Measurements from ENCODE around the gene PRKCA. TPM values are rescaled to one million over a fixed set of nuclear protein-coding genes. Genes with fewer than 3 reads are reported as not detected.

PRKCA gene
- total RNA-seq, 2 donors from 2014 or later: 8.3 to 26.5 TPM

DNA sequence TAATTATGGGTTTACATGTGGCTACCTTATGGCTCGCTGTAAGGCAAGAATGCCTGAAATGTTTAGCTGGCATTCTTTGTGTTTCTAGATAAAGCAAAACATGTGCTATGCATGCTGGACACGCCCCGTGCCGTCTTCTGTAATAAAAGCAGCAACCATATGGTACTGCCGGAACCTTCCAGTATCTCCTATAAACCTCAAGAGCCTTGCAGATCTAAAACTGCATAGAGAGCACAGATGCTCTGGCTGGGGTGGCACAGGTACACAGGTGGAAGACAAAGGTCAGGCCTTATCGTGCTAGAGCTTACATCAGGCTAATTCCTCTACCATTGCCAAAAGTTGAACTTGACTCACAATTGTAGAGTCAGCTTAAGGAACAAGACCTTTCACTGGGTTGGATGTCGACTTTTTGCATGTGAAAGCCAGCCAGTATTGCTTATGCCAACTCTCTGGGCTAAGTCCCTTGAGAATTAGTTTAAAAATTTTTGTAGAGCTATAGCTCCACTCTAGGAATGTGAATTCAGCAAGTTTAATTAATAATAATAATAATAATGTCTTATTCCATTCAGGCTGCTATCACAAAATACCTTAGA lies 345.1 kb downstream of the PRKCA start:
- no peaks in the 10 kb centered on the region for H3K27me3 ChIP-seq (replicated peaks; ENCODE audit: insufficient read depth)
- intact Hi-C loops (cut with DNase I): no loop called here
- peaks cover 4% of the 10 kb centered on the region for H3K4me1 ChIP-seq (replicated peaks)
- TF ChIP-seq POLR2AphosphoS5 (IDR thresholded peaks at IDR 0.05) (no peak), POLR2A (IDR thresholded peaks at IDR 0.05) (no peak)
- TF ChIP-seq, protein P1, sequence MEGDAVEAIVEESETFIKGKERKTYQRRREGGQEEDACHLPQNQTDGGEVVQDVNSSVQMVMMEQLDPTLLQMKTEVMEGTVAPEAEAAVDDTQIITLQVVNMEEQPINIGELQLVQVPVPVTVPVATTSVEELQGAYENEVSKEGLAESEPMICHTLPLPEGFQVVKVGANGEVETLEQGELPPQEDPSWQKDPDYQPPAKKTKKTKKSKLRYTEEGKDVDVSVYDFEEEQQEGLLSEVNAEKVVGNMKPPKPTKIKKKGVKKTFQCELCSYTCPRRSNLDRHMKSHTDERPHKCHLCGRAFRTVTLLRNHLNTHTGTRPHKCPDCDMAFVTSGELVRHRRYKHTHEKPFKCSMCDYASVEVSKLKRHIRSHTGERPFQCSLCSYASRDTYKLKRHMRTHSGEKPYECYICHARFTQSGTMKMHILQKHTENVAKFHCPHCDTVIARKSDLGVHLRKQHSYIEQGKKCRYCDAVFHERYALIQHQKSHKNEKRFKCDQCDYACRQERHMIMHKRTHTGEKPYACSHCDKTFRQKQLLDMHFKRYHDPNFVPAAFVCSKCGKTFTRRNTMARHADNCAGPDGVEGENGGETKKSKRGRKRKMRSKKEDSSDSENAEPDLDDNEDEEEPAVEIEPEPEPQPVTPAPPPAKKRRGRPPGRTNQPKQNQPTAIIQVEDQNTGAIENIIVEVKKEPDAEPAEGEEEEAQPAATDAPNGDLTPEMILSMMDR (IDR thresholded peaks at IDR 0.05): no peak
- H3K36me3 ChIP-seq: no peaks in the 10 kb centered on the region
- DNase-seq (ENCODE audit: low spot score): no peak
- H3K9me3 ChIP-seq: no peaks in the 10 kb centered on the region
- 87% methylated on average over 7 of the region's 7 CpGs for WGBS
- H3K4me3 ChIP-seq: no peak overlapping the region
- H3K27ac ChIP-seq: no peak overlapping the region

GRCh38 chr17:66649818-66650543 lies 347.6 kb downstream of the PRKCA start:
- TF ChIP-seq, protein P1 (IDR thresholded peaks at IDR 0.05): no peak
- Histone ChIP-seq H3K27me3 (replicated peaks; ENCODE audit: insufficient read depth) (no peaks in the 10 kb centered on the region), H3K9me3 (no peaks in the 10 kb centered on the region), H3K27ac (no peak overlapping the region), H3K36me3 (no peaks in the 10 kb centered on the region), H3K4me1 (replicated peaks) (no peaks in the 10 kb centered on the region), H3K4me3 (no peak overlapping the region)
- 78% methylated on average over 12 of the region's 12 CpGs for WGBS
- DNase-seq (ENCODE audit: low spot score): no peak
- intact Hi-C loops (cut with DNase I): no loop called here

GRCh38 chr17:66650544-66650877 lies 348.1 kb downstream of the PRKCA start:
- Histone ChIP-seq H3K36me3 (no peaks in the 10 kb centered on the region), H3K27me3 (replicated peaks; ENCODE audit: insufficient read depth) (no peaks in the 10 kb centered on the region), H3K27ac (no peak overlapping the region), H3K4me1 (replicated peaks) (no peaks in the 10 kb centered on the region), H3K9me3 (no peaks in the 10 kb centered on the region), H3K4me3 (no peak overlapping the region)
- no peak for DNase-seq (ENCODE audit: low spot score)
- intact Hi-C loops (cut with DNase I): no loop called here
- WGBS: 71% methylated on average over 5 of the region's 5 CpGs
- TF ChIP-seq, protein P1 (IDR thresholded peaks at IDR 0.05): no peak
- TF ChIP-seq POLR2AphosphoS5 (IDR thresholded peaks at IDR 0.05) (no peak), POLR2A (IDR thresholded peaks at IDR 0.05) (no peak)

GRCh38 chr17:66652840-66653507 lies 350.6 kb downstream of the PRKCA start:
- no peak for DNase-seq (ENCODE audit: low spot score)
- Histone ChIP-seq H3K27me3 (replicated peaks; ENCODE audit: insufficient read depth) (no peaks in the 10 kb centered on the region), H3K4me1 (replicated peaks) (no peaks in the 10 kb centered on the region), H3K27ac (no peak overlapping the region), H3K36me3 (no peaks in the 10 kb centered on the region), H3K4me3 (no peak overlapping the region), H3K9me3 (no peaks in the 10 kb centered on the region)
- TF ChIP-seq, protein P1 (IDR thresholded peaks at IDR 0.05): no peak
- no peak for TF ChIP-seq POLR2AphosphoS5 (IDR thresholded peaks at IDR 0.05)
- no peak for TF ChIP-seq POLR2A (IDR thresholded peaks at IDR 0.05)
- intact Hi-C loops (cut with DNase I): no loop called here
- 88% methylated on average over 6 of the region's 6 CpGs for WGBS

Data from prostate gland (tissue), 2 donors.